Measurements from ENCODE around the gene CGNL1. TPM values are rescaled to one million over a fixed set of nuclear protein-coding genes. Genes with fewer than 3 reads are reported as not detected.

CGNL1 gene
- polyA plus RNA-seq, 1 of the 3 experiments (the other 2 are of a cell fraction) = 0.23 TPM

DNA sequence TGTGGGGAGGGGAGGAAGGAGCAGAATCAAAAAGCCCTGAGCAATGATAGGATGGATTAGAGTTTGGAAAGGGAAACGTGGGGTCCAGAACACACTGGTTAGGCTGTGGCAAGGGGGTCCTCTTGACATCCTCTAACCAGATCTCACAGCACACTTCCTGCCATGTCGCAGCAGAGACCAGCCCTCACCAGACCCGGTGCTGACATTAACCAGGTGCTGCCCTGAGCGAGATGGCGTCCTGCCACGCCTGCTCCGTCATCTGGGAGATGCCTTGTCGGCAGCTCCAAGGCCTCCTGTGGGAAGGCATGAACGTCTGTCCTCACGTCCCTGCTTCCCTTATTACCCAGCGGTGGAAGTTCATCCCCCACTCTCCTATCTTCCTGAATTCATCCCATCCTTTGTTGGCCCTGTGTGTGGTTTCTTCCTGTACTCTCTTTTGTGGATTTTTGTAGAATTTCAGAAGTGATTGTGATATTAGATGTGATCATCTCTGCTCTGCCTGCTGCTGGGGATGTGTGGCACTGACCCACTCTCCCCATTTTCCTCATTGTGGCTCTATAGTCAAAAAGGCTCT, 186.0 kb downstream of the CGNL1 start:
- Histone ChIP-seq H3K9me3 (no peaks in the 10 kb centered on the region), H3K27ac (ENCODE audit: low read depth in 2 of 2, low read length in 1 of 2) (peak overlapping the region in 1 of 2 experiments; percentile 8; a peak in 2 of 4 replicates), H3K4me1 (ENCODE audit: control insufficient read depth in 1 of 2, insufficient read depth in 2 of 2, low read depth in 1 of 2, low read length in 1 of 2) (peaks cover 0 to 12% of the 10 kb centered on the region in 2 experiments; a peak in 1 of 4 replicates), H3K27me3 (ENCODE audit: insufficient read depth) (no peaks in the 10 kb centered on the region), H3K9ac (no peak overlapping the region), H4K20me1 (ENCODE audit: insufficient read depth) (no peaks in the 10 kb centered on the region), H3K36me3 (replicated peaks in 1 of 2; ENCODE audit: control insufficient read depth in 1 of 2, insufficient read depth in 2 of 2, low read length in 1 of 2) (no peaks in the 10 kb centered on the region), H3F3A (replicated peaks; ENCODE audit: insufficient read depth) (no peaks in the 10 kb centered on the region), H3K9me2 (no peaks in the 10 kb centered on the region), H3K4me3 (ENCODE audit: low read depth in 2 of 2, low read length in 1 of 2) (no peak overlapping the region), H3K79me2 (ENCODE audit: insufficient read depth) (no peaks in the 10 kb centered on the region), H2AFZ (ENCODE audit: low read depth) (no peak overlapping the region), H3K4me2 (no peak overlapping the region)
- POLR2A ChIA-PET = no interaction called here
- WGBS (ENCODE audit: low lambda C conversion rate) = 57% methylated on average over 11 of the region's 11 CpGs
- CTCF ChIA-PET = interaction anchor here (1.0 to 12.5 kb wide), 10 partner anchors 11 to 509 kb away, joined by 3 to 145 read pairs (median 4); no protein-coding TSS in a partner anchor
- peak; percentile 55 for DNase-seq
- no peak for TF ChIP-seq RXRA (IDR thresholded peaks at IDR 0.05; ENCODE audit: borderline replicate concordance, low read depth)
- TF ChIP-seq FOXM1 (IDR thresholded peaks at IDR 0.05; ENCODE audit: low read depth) = no peak
- TF ChIP-seq FOXJ3 (CRISPR knock-in tag; IDR thresholded peaks at IDR 0.05) = no peak
- TF ChIP-seq MXI1 (IDR thresholded peaks at IDR 0.05; ENCODE audit: low read depth, low read length) = peak; percentile 50; the same call in 1 of the 2 replicates
- peak; percentile 34; the same call in 1 of the 2 replicates for TF ChIP-seq RCOR1 (IDR thresholded peaks at IDR 0.05; ENCODE audit: low read length)
- TF ChIP-seq FOSL2 (IDR thresholded peaks at IDR 0.05; ENCODE audit: borderline replicate concordance, low read depth) = no peak
- TF ChIP-seq YY1 (IDR thresholded peaks at IDR 0.05; ENCODE audit: low read depth) = no peak
- no peak for TF ChIP-seq POLR2AphosphoS5 (IDR thresholded peaks at IDR 0.05; ENCODE audit: low read depth, low read length)
- TF ChIP-seq, protein P1, sequence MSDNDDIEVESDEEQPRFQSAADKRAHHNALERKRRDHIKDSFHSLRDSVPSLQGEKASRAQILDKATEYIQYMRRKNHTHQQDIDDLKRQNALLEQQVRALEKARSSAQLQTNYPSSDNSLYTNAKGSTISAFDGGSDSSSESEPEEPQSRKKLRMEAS (IDR thresholded peaks at IDR 0.05; ENCODE audit: low read depth) = no peak
- no peak for TF ChIP-seq RFX5 (IDR thresholded peaks at IDR 0.05; ENCODE audit: low read length)
- no peak for TF ChIP-seq NRF1 (IDR thresholded peaks at IDR 0.05; ENCODE audit: low read depth, low read length)
- TF ChIP-seq SIN3A (IDR thresholded peaks at IDR 0.05; ENCODE audit: borderline replicate concordance, low read depth, low read length) = no peak
- TF ChIP-seq TEAD4 (IDR thresholded peaks at IDR 0.05; ENCODE audit: borderline replicate concordance, insufficient read depth) = no peak
- no peak for TF ChIP-seq TAF1 (IDR thresholded peaks at IDR 0.05; ENCODE audit: borderline replicate concordance, low read depth, low read length)
- TF ChIP-seq RAD21 (IDR thresholded peaks at IDR 0.05; ENCODE audit: low read length) = no peak; the same call in 1 of the 2 replicates
- TF ChIP-seq, protein P2, sequence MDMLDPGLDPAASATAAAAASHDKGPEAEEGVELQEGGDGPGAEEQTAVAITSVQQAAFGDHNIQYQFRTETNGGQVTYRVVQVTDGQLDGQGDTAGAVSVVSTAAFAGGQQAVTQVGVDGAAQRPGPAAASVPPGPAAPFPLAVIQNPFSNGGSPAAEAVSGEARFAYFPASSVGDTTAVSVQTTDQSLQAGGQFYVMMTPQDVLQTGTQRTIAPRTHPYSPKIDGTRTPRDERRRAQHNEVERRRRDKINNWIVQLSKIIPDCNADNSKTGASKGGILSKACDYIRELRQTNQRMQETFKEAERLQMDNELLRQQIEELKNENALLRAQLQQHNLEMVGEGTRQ (IDR thresholded peaks at IDR 0.05; ENCODE audit: borderline replicate concordance, low read depth, low read length) = no peak
- no peak for TF ChIP-seq ELF1 (IDR thresholded peaks at IDR 0.05)
- TF ChIP-seq, protein P3, sequence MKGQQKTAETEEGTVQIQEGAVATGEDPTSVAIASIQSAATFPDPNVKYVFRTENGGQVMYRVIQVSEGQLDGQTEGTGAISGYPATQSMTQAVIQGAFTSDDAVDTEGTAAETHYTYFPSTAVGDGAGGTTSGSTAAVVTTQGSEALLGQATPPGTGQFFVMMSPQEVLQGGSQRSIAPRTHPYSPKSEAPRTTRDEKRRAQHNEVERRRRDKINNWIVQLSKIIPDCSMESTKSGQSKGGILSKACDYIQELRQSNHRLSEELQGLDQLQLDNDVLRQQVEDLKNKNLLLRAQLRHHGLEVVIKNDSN (IDR thresholded peaks at IDR 0.05; ENCODE audit: borderline replicate concordance, low read depth) = no peak
- TF ChIP-seq EZH2phosphoT487 (IDR thresholded peaks at IDR 0.05; ENCODE audit: borderline replicate concordance, low read depth) = no peak
- TF ChIP-seq, protein P4, sequence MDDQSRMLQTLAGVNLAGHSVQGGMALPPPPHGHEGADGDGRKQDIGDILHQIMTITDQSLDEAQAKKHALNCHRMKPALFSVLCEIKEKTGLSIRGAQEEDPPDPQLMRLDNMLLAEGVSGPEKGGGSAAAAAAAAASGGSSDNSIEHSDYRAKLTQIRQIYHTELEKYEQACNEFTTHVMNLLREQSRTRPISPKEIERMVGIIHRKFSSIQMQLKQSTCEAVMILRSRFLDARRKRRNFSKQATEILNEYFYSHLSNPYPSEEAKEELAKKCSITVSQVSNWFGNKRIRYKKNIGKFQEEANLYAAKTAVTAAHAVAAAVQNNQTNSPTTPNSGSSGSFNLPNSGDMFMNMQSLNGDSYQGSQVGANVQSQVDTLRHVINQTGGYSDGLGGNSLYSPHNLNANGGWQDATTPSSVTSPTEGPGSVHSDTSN (IDR thresholded peaks at IDR 0.05) = no peak
- TF ChIP-seq, protein P5, sequence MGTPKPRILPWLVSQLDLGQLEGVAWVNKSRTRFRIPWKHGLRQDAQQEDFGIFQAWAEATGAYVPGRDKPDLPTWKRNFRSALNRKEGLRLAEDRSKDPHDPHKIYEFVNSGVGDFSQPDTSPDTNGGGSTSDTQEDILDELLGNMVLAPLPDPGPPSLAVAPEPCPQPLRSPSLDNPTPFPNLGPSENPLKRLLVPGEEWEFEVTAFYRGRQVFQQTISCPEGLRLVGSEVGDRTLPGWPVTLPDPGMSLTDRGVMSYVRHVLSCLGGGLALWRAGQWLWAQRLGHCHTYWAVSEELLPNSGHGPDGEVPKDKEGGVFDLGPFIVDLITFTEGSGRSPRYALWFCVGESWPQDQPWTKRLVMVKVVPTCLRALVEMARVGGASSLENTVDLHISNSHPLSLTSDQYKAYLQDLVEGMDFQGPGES (IDR thresholded peaks at IDR 0.05; ENCODE audit: low read depth, low read length) = no peak
- TF ChIP-seq NFIC (IDR thresholded peaks at IDR 0.05; ENCODE audit: borderline replicate concordance) = no peak
- TF ChIP-seq CHD2 (IDR thresholded peaks at IDR 0.05; ENCODE audit: low read length, partially characterized antibody) = peak; percentile 60
- no peak for TF ChIP-seq JUND (IDR thresholded peaks at IDR 0.05)
- TF ChIP-seq, protein P6, sequence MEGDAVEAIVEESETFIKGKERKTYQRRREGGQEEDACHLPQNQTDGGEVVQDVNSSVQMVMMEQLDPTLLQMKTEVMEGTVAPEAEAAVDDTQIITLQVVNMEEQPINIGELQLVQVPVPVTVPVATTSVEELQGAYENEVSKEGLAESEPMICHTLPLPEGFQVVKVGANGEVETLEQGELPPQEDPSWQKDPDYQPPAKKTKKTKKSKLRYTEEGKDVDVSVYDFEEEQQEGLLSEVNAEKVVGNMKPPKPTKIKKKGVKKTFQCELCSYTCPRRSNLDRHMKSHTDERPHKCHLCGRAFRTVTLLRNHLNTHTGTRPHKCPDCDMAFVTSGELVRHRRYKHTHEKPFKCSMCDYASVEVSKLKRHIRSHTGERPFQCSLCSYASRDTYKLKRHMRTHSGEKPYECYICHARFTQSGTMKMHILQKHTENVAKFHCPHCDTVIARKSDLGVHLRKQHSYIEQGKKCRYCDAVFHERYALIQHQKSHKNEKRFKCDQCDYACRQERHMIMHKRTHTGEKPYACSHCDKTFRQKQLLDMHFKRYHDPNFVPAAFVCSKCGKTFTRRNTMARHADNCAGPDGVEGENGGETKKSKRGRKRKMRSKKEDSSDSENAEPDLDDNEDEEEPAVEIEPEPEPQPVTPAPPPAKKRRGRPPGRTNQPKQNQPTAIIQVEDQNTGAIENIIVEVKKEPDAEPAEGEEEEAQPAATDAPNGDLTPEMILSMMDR (IDR thresholded peaks at IDR 0.05) = no peak
